Lower lobe of right lung (tissue), 2 donors: ENCODE data around the gene ATP10A. TPM values are rescaled to one million over a fixed set of nuclear protein-coding genes. Genes with fewer than 3 reads are reported as not detected.

Experiments
- ATAC-seq, 2 donors: fragments of 200-7000 bp; cut with Tn5 transposase; one replicate each; pipeline ENCODE4 v1.9.1; 2020 to 2022; ENCODE audit warnings: mild to moderate bottlenecking in 2 of 2, moderate library complexity in 2 of 2
- DNase-seq: peaks from one replicate; pipeline ENCODE4 v3.0.0-alpha.2; 2020
- H3K27ac ChIP-seq: fragments of 200-600 bp; one replicate; pipeline ENCODE4 v1.8.0; 2022
- H3K27me3 ChIP-seq: fragments of 200-600 bp; one replicate; pipeline ENCODE4 v1.8.0; 2022; ENCODE audit warnings: low read depth
- H3K36me3 ChIP-seq: fragments of 200-600 bp; one replicate; pipeline ENCODE4 v1.8.0; 2022; ENCODE audit warnings: mild to moderate bottlenecking
- H3K4me1 ChIP-seq: fragments of 200-600 bp; one replicate; pipeline ENCODE4 v1.8.0; 2022
- H3K4me3 ChIP-seq: fragments of 200-600 bp; one replicate; pipeline ENCODE4 v1.8.0; 2022; ENCODE audit warnings: mild to moderate bottlenecking
- H3K9me3 ChIP-seq: fragments of 200-600 bp; one replicate; pipeline ENCODE4 v1.8.0; 2022
- CTCF ChIP-seq: fragments of 200-600 bp; IDR thresholded peaks from one replicate; pipeline ENCODE4 v1.8.0; 2022; ENCODE audit warnings: antibody characterized with exemption, mild to moderate bottlenecking
- intact Hi-C: fragments of 100-400 bp; cut with DNase I; formaldehyde crosslinking; loops from one replicate; pipeline ENCODE4 v1.11.0; 2022
- total RNA-seq: library from RNA; stranded (reverse); fragmentation: NEBNext Ultra II Directional; extraction: Animal tissue kit (Norgen Biotek cat#: 25700); gene quantifications from one replicate; pipeline ENCODE4 v1.2.1, GENCODE V29; 2021
- donor health status: DM: no; HTN: yes; CAD: no; lungs with severe emphysema.

The ATP10A gene
- total RNA-seq, 1 donor from 2014 or later: 43.5 TPM

DNA sequence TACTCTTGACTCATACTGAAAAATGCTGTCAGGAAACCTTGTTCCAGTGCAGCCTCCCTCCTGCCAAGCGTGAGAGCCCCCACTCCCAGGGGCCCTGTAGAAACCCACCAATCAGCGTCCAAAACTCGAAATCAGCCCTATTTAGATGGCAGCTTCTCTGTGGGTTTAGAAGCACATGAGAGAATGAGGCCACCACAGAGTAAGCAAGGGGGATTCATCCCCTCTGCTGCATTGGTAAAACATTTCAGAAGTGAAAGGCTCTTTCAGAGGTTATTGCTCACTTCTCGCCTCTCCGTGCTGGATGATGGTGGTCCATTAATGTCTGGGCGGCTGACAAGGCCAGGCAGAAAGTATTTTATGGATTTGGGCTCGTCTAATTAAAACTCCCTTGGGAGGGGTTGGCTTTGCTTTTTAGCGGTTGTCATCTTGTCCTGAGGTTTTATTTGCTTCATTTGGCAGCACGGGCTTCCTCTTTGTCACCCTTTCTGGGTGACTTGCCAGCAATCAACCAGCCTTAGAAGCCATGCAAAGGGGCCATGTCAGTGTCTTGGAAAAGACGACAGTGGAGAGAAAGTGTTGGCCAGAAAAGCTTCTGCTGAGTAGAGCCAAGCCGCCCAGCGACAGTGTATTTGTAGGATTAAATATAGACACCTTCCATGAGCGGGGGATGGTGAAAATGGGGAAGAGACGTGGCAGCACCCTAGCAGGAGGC, 145.5 kb downstream of the ATP10A start:
- H3K4me1 ChIP-seq: no peaks in the 10 kb centered on the region
- no peak overlapping the region for H3K27ac ChIP-seq
- no peaks in the 10 kb centered on the region for H3K9me3 ChIP-seq
- intact Hi-C loops: no loop called here
- H3K36me3 ChIP-seq: peaks cover 47% of the 10 kb centered on the region
- ATAC-seq (no peak), DNase-seq (no peak)
- no peak overlapping the region for H3K4me3 ChIP-seq
- no peak for TF ChIP-seq CTCF
- no peaks in the 10 kb centered on the region for H3K27me3 ChIP-seq

- no peaks in the 10 kb centered on the region for H3K4me1 ChIP-seq
- no peak overlapping the region for H3K4me3 ChIP-seq
- H3K27me3 ChIP-seq: no peaks in the 10 kb centered on the region
- H3K9me3 ChIP-seq: no peaks in the 10 kb centered on the region
- no peak for TF ChIP-seq CTCF
- intact Hi-C loops: no loop called here
- H3K36me3 ChIP-seq: peaks cover 47% of the 10 kb centered on the region
- DNase-seq (no peak), ATAC-seq (no peak)
- H3K27ac ChIP-seq: no peak overlapping the region
Measured at GRCh38 chr15:25717127-25717456, 146.0 kb downstream of the ATP10A start.

DNA sequence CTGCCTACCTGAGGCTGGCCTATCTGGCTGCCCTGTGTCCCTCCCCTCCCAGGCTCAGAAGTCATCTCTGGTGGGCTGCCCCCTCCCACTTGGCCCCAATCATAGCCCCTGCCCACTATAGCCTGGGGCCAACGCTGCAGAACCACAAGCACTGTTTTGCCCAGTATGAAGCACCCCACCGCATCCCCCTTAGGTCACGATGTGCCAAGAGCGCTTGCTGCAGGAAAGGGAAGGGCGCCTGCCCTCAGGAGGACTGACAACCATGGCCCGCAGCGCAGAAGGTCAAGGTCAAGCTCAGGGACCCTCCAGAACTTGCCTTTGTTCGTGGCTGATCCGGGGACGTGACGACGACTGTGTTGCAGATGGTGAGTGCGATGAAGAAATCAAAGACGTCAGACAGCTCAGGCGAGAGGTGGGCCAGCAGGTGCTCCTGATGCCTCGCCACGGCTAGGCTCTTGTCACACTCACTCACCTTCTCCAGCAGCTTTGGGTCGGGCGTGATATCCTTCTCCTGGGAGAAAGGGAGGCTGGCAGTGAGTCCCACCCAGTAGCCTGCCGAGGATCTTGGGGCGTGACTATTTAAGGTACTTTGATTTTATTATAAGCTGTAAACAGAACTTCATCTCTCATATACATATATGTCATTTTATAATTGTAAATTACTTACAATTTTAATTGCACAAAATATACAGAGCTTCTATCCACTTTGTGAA, 146.6 kb downstream of the ATP10A start:
- H3K4me3 ChIP-seq: no peak overlapping the region
- no peaks in the 10 kb centered on the region for H3K4me1 ChIP-seq
- H3K27ac ChIP-seq: no peak overlapping the region
- no peak for DNase-seq
- no peak for TF ChIP-seq CTCF
- ATAC-seq: no peak
- no peaks in the 10 kb centered on the region for H3K9me3 ChIP-seq
- peaks cover 49% of the 10 kb centered on the region for H3K36me3 ChIP-seq
- intact Hi-C loops: no loop called here
- no peaks in the 10 kb centered on the region for H3K27me3 ChIP-seq

GRCh38 chr15:25715536-25716413, 147.4 kb downstream of the ATP10A start:
- peaks cover 47% of the 10 kb centered on the region for H3K36me3 ChIP-seq
- H3K27ac ChIP-seq: no peak overlapping the region
- no peak overlapping the region for H3K4me3 ChIP-seq
- ATAC-seq (no peak), DNase-seq (no peak)
- no peak for TF ChIP-seq CTCF
- H3K4me1 ChIP-seq: no peaks in the 10 kb centered on the region
- H3K27me3 ChIP-seq: no peaks in the 10 kb centered on the region
- intact Hi-C loops: no loop called here
- H3K9me3 ChIP-seq: no peaks in the 10 kb centered on the region

GRCh38 chr15:25714538-25714840, 148.6 kb downstream of the ATP10A start:
- Histone ChIP-seq H3K9me3 (no peaks in the 10 kb centered on the region), H3K27ac (no peak overlapping the region), H3K4me1 (no peaks in the 10 kb centered on the region), H3K4me3 (no peak overlapping the region), H3K27me3 (no peaks in the 10 kb centered on the region), H3K36me3 (peaks cover 37% of the 10 kb centered on the region)
- TF ChIP-seq CTCF: no peak
- intact Hi-C loops: no loop called here
- ATAC-seq (no peak), DNase-seq (no peak)
